AG09319 (cell line): ENCODE measurements around the gene OTOGL.

Experiments
- DNase-seq: peaks from one replicate; pipeline ENCODE4 v3.0.0-alpha.2; 2010; ENCODE audit warnings: low read depth; ENCODE audit errors: extremely low read depth
- CTCF ChIP-seq: IDR thresholded peaks from 2 replicates; pipeline ENCODE4 v1.5.1; 2011; ENCODE audit warnings: low read depth, mild to moderate bottlenecking, inconsistent platforms, low read length, moderate library complexity

OTOGL gene

GRCh38 chr12:80381121-80381520 lies 281.8 kb downstream of the OTOGL start:
- TF ChIP-seq CTCF: no peak

GRCh38 chr12:80382254-80382653 lies 282.9 kb downstream of the OTOGL start:
- TF ChIP-seq CTCF: no peak
- no peak for DNase-seq

More at GRCh38 chr12:80381121-80381520, 281.8 kb downstream of the OTOGL start:
- DNase-seq: no peak

- DNase-seq: no peak
- TF ChIP-seq CTCF: no peak
Measured at GRCh38 chr12:80400571-80400991, 301.2 kb downstream of the OTOGL start.

- no peak for TF ChIP-seq CTCF
- no peak for DNase-seq
Measured at GRCh38 chr12:80401191-80401590, 301.9 kb downstream of the OTOGL start.

GRCh38 chr12:80404629-80405028 lies 305.3 kb downstream of the OTOGL start:
- DNase-seq: no peak
- TF ChIP-seq CTCF: no peak

GRCh38 chr12:80406253-80406652 lies 306.9 kb downstream of the OTOGL start:
- DNase-seq: no peak
- no peak for TF ChIP-seq CTCF

GRCh38 chr12:80411787-80412186 lies 312.4 kb downstream of the OTOGL start:
- no peak for DNase-seq
- no peak for TF ChIP-seq CTCF
